ENCODE data around the gene NTM.

DNA sequence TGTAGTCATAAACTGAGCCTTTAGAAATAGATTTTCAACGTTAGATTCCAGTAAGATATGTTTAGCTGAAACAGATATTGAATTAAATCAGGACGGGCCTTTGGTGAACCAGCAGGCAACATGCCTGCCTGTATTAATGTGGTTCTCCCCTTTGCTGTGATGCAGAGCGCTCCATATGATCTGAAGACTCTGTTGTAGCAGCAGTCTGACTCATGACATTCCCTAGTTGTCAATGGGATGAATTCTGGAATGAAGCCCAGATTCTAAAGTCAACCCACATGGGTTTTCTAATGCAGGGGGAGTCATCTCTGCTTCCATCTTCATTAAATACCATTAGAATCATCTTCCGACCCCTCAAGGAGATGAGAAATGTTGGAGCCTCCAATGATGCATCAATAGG lies 864.5 kb downstream of the NTM start:
- TF ChIP-seq, protein P1, sequence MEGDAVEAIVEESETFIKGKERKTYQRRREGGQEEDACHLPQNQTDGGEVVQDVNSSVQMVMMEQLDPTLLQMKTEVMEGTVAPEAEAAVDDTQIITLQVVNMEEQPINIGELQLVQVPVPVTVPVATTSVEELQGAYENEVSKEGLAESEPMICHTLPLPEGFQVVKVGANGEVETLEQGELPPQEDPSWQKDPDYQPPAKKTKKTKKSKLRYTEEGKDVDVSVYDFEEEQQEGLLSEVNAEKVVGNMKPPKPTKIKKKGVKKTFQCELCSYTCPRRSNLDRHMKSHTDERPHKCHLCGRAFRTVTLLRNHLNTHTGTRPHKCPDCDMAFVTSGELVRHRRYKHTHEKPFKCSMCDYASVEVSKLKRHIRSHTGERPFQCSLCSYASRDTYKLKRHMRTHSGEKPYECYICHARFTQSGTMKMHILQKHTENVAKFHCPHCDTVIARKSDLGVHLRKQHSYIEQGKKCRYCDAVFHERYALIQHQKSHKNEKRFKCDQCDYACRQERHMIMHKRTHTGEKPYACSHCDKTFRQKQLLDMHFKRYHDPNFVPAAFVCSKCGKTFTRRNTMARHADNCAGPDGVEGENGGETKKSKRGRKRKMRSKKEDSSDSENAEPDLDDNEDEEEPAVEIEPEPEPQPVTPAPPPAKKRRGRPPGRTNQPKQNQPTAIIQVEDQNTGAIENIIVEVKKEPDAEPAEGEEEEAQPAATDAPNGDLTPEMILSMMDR (IDR thresholded peaks at IDR 0.05; ENCODE audit: poor library complexity), result no peak
- no peak for TF ChIP-seq EZH2 (IDR thresholded peaks at IDR 0.05; ENCODE audit: borderline replicate concordance)

Data from hepatocyte (in vitro differentiated cells).